ENCODE measurements around the gene MAP2. TPM values are rescaled to one million over a fixed set of nuclear protein-coding genes. Genes with fewer than 3 reads are reported as not detected.

MAP2 gene
- total and polyA plus RNA-seq, 10 of the 15 experiments (the other 5 are each of a cell fraction or from before 2014, with no cell fraction given): 0.01 TPM; not detected in 9

DNA sequence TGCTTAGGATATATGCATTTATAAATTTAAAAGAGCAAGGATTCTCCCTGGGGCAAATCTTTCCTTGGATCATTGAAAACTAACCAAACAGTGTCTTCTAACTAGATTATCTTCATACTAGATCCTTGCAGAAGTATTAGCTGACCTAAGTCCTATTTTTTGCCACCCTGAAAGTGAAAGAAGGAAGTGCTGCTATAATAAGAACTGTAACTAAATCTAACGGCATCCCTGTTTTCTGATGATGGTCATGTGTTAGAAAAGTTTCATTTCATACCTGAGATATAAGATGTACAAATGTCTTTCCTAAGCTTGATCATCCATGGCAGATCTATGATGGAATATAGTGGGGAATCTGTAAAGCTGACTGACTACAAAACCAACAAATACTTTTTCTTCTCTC, 102.7 kb downstream of the MAP2 start (continued):
- TF ChIP-seq SPI1 (IDR thresholded peaks at IDR 0.05; ENCODE audit: borderline replicate concordance, insufficient read depth, low read depth, low read length) (peak; percentile 60; the same call in 1 of the 2 replicates), EGR1 (IDR thresholded peaks at IDR 0.05; ENCODE audit: borderline replicate concordance in 1 of 2, low read depth in 2 of 2, low read length in 2 of 2) (no peak), ASH2L (IDR thresholded peaks at IDR 0.05; ENCODE audit: borderline replicate concordance, low read depth) (no peak)

DNA sequence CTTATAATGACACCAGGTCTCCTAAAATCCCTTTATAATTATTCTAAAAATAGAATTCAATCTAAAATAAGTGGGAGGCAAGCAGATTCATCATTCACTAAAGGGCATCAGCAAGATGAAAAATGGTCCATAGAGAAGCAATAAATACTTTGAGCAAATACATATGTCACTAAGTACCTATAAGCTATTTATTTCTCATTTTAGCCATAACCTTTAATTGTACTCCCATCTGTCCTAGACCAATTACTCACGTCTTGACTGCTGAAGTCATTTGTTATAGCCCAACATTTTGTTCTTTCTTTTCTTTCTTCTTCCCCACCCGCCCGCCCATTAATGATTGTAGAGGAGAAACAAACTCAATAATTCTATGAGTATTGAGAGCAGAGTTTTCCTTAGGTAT, 105.7 kb downstream of the MAP2 start:
- H3K9ac ChIP-seq (ENCODE audit: control insufficient read depth, insufficient read depth, low read length): no peak overlapping the region
- no peak overlapping the region for H3K4me2 ChIP-seq (ENCODE audit: control insufficient read depth, insufficient read depth)
- FAIRE-seq: no peak
- 40% methylated on average over 3 of the region's 3 CpGs for WGBS (ENCODE audit: insufficient coverage, insufficient replicate concordance, low lambda C conversion rate, missing lambda C conversion rate)
- no peaks in the 10 kb centered on the region for H3K9me3 ChIP-seq (replicated peaks; ENCODE audit: control insufficient read depth, insufficient read depth, low read length)
- no peaks in the 10 kb centered on the region for H3K36me3 ChIP-seq (ENCODE audit: control insufficient read depth in 2 of 2, insufficient read depth in 2 of 2, low read length in 1 of 2)
- H4K20me1 ChIP-seq (ENCODE audit: control insufficient read depth, insufficient read depth): no peaks in the 10 kb centered on the region
- ATAC-seq: no peak
- H3K4me3 ChIP-seq: no peak overlapping the region
- no TSS peak for BruUV-seq (replicated peaks)
- POLR2A ChIA-PET: no interaction called here
- no peak for DNase-seq (ENCODE audit: low read depth, low spot score)
- no peak overlapping the region for H3K27ac ChIP-seq (ENCODE audit: control insufficient read depth, insufficient read depth)
- no peaks in the 10 kb centered on the region for H3K27me3 ChIP-seq (replicated peaks in 1 of 2; ENCODE audit: control insufficient read depth in 2 of 2, insufficient read depth in 2 of 2, low read length in 1 of 2)
- in situ Hi-C loops (cut with MboI) (no loop called here), intact Hi-C loops (cut with micrococcal nuclease; ENCODE audit: unreplicated experiment) (no loop called here)
- H3K4me1 ChIP-seq (ENCODE audit: control insufficient read depth, insufficient read depth, low read length): peaks cover 10% of the 10 kb centered on the region; the same call in 1 of the 2 replicates
- H2AFZ ChIP-seq (ENCODE audit: control insufficient read depth, low read depth, low read length): no peak overlapping the region
- no peak for TF ChIP-seq KDM1A (IDR thresholded peaks at IDR 0.05; ENCODE audit: borderline replicate concordance)
- H3K79me2 ChIP-seq (ENCODE audit: control insufficient read depth, insufficient read depth, low read length): no peaks in the 10 kb centered on the region
- SMC1A ChIA-PET (ENCODE audit: uncharacterized antibody, unreplicated experiment): no interaction called here
- CTCF ChIA-PET: no interaction called here
- RAD21 ChIA-PET (ENCODE audit: unreplicated experiment): no interaction called here

DNA sequence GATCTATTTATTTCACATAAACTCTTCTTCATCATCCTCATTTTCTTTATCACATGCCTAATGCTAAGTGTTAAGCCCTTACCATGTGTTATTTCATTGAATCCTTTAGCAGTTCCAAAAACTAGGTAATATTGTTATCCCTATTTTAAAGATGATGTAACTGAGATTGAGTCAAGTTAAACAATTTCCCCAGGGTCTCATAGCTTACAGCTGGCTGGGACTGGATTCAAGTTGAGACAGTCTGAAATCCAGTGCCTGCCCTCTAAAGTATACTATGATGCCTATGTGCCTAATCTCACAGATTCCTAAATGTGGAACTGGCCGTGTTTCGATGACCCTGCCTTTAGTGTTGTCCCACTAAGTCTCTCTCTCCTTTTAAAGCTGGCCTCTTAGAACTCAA, 108.5 kb downstream of the MAP2 start:
- POLR2A ChIA-PET: interaction anchor here (0.6 kb wide), 1 partner anchor 170 kb away, joined by 3 read pairs; no protein-coding TSS in a partner anchor
- CTCF ChIA-PET: no interaction called here
- no peaks in the 10 kb centered on the region for H3K4me1 ChIP-seq (ENCODE audit: control insufficient read depth, insufficient read depth, low read length)
- H3K9ac ChIP-seq (ENCODE audit: control insufficient read depth, insufficient read depth, low read length): no peak overlapping the region
- H3K36me3 ChIP-seq (ENCODE audit: control insufficient read depth in 2 of 2, insufficient read depth in 2 of 2, low read length in 1 of 2): no peaks in the 10 kb centered on the region
- intact Hi-C loops (cut with micrococcal nuclease; ENCODE audit: unreplicated experiment): no loop called here
- H3K79me2 ChIP-seq (ENCODE audit: control insufficient read depth, insufficient read depth, low read length): no peaks in the 10 kb centered on the region
- TF ChIP-seq E2F8 (IDR thresholded peaks at IDR 0.05; ENCODE audit: low read depth, partially characterized antibody) (no peak), BRCA1 (IDR thresholded peaks at IDR 0.05; ENCODE audit: low read depth, low read length) (no peak)
- RAD21 ChIA-PET (ENCODE audit: unreplicated experiment): no interaction called here
- ATAC-seq: no peak
- H3K27ac ChIP-seq (ENCODE audit: control insufficient read depth, insufficient read depth): no peak overlapping the region
- H3K9me3 ChIP-seq (replicated peaks; ENCODE audit: control insufficient read depth, insufficient read depth, low read length): no peaks in the 10 kb centered on the region
- SMC1A ChIA-PET (ENCODE audit: uncharacterized antibody, unreplicated experiment): interaction anchor here (1.1 kb wide), 1 partner anchor 34 kb away, joined by 3 read pairs; no protein-coding TSS in a partner anchor
- no peak for FAIRE-seq
- no TSS peak for BruUV-seq (replicated peaks)
- no peak overlapping the region for H3K4me2 ChIP-seq (ENCODE audit: control insufficient read depth, insufficient read depth)
- no peaks in the 10 kb centered on the region for H3K27me3 ChIP-seq (replicated peaks in 1 of 2; ENCODE audit: control insufficient read depth in 2 of 2, insufficient read depth in 2 of 2, low read length in 1 of 2)
- 52% methylated on average over 2 of the region's 2 CpGs for WGBS (ENCODE audit: insufficient coverage, insufficient replicate concordance, low lambda C conversion rate, missing lambda C conversion rate)
- no peak overlapping the region for H3K4me3 ChIP-seq
- no peak for DNase-seq (ENCODE audit: low read depth, low spot score)
- in situ Hi-C loops (cut with MboI): no loop called here
- H4K20me1 ChIP-seq (ENCODE audit: control insufficient read depth, insufficient read depth): no peaks in the 10 kb centered on the region
- no peak overlapping the region for H2AFZ ChIP-seq (ENCODE audit: control insufficient read depth, low read depth, low read length)

Measured in GM12878 (cell line).